Stimulated activated CD8-positive, alpha-beta memory T cell treated with anti-CD3 and anti-CD28 coated beads, Interleukin-12 subunit alpha, Interleukin-12 subunit beta, amount 100 ng/mL, for 24 hours (primary cell): ENCODE measurements around the gene LOC101059915.
"Not testable (repeated sequence)": the region's sequence is repeated elsewhere in the genome, so short reads cannot be mapped to it uniquely, and the experiment has no call there.

Source experiments
- DNase-seq: peaks from one replicate; pipeline ENCODE4 v3.0.0-alpha.2; 2020; ENCODE audit errors: extremely low read depth

LOC101059915 gene

GRCh38 chrX:71675636-71676035 is 8.3 kb downstream of the LOC101059915 start:
- DNase-seq, result not testable (repeated sequence)

- DNase-seq, result not testable (repeated sequence)
Observed at GRCh38 chrX:71676068-71676795, 8.9 kb downstream of the LOC101059915 start.

GRCh38 chrX:71677195-71677594 is 9.8 kb downstream of the LOC101059915 start:
- DNase-seq, result not testable (repeated sequence)

- DNase-seq, result no peak
Observed at GRCh38 chrX:71679575-71680207, 12.3 kb downstream of the LOC101059915 start.

GRCh38 chrX:71696641-71697465 is 29.5 kb downstream of the LOC101059915 start:
- DNase-seq, result not testable (repeated sequence)

GRCh38 chrX:71697466-71698298 is 30.3 kb downstream of the LOC101059915 start:
- DNase-seq, result not testable (repeated sequence)

GRCh38 chrX:71698299-71699022 is 31.1 kb downstream of the LOC101059915 start:
- DNase-seq, result not testable (repeated sequence)

GRCh38 chrX:71699023-71699344 is 31.6 kb downstream of the LOC101059915 start:
- DNase-seq, result not testable (repeated sequence)

GRCh38 chrX:71702853-71703252 is 35.5 kb downstream of the LOC101059915 start:
- not testable (repeated sequence) for DNase-seq

GRCh38 chrX:71714064-71714463 is 46.7 kb downstream of the LOC101059915 start:
- DNase-seq, result not testable (repeated sequence)

- not testable (repeated sequence) for DNase-seq
Observed at GRCh38 chrX:71715551-71715950, 48.2 kb downstream of the LOC101059915 start.

GRCh38 chrX:71716323-71716722 is 49.0 kb downstream of the LOC101059915 start:
- not testable (repeated sequence) for DNase-seq

- DNase-seq, result not testable (repeated sequence)
Observed at GRCh38 chrX:71718185-71718584, 50.8 kb downstream of the LOC101059915 start, which contains the start of gene CXorf49. TSS of gene CXorf49 (minus strand) at chrX:71718285. CDS start at chrX:71718151, 134 bp downstream.

GRCh38 chrX:71719195-71719594 is 51.8 kb downstream of the LOC101059915 start:
- not testable (repeated sequence) for DNase-seq

- DNase-seq, result not testable (repeated sequence)
Observed at GRCh38 chrX:71720289-71720886, 53.0 kb downstream of the LOC101059915 start.
